Keratinocyte (primary cell): Measurements from ENCODE around the gene DNM1. TPM values are rescaled to one million over a fixed set of nuclear protein-coding genes. Genes with fewer than 3 reads are reported as not detected.

Source experiments
- DNase-seq: peaks from one replicate; pipeline ENCODE4 v3.0.0-alpha.2; 2011; ENCODE audit warnings: low read depth, missing footprints, low spot score
- FAIRE-seq: peaks from 2 replicates; lab custom pipeline; 2011; peaks lifted over from hg19 to GRCh38; lab: Jason Lieb, UNC
- H2AFZ ChIP-seq: 2 replicates; pipeline ENCODE4 v1.6.0; 2012; ENCODE audit warnings: low read length, control low read depth, inconsistent platforms; ENCODE audit not compliant: control insufficient read depth
- H3K27ac ChIP-seq: 2 replicates; pipeline ENCODE4 v1.5.1; 2011; ENCODE audit warnings: low read length; ENCODE audit not compliant: control insufficient read depth, insufficient read depth
- H3K27me3 ChIP-seq: 3 replicates; pipeline ENCODE4 v1.6.0; 2011; ENCODE audit warnings: low read length; ENCODE audit not compliant: control insufficient read depth, insufficient read depth; ENCODE audit errors: extremely low read depth
- H3K36me3 ChIP-seq, 2 experiments: 2 replicates in 1 of 2; 3 replicates in 1 of 2; pipeline ENCODE4 v1.5.1; 2011; ENCODE audit warnings: low read length in 2 of 2, mild to moderate bottlenecking in 1 of 2; ENCODE audit not compliant: control insufficient read depth in 2 of 2, insufficient read depth in 2 of 2; ENCODE audit errors: extremely low read depth in 1 of 2
- H3K4me1 ChIP-seq: 3 replicates; pipeline ENCODE4 v1.5.1; 2011; ENCODE audit warnings: low read length; ENCODE audit not compliant: control insufficient read depth, insufficient read depth; ENCODE audit errors: extremely low read depth
- H3K4me2 ChIP-seq: 3 replicates; pipeline ENCODE4 v1.6.0; 2011; ENCODE audit warnings: low read depth, low read length; ENCODE audit not compliant: control insufficient read depth, insufficient read depth; ENCODE audit errors: extremely low read depth
- H3K4me3 ChIP-seq, 3 experiments: fragments of 200-600 bp in 1 of 3; sonication (generic) in 1 of 3; 2 replicates in 2 of 3; 3 replicates in 1 of 3; pipeline ENCODE4 v1.5.1; 2011 to 2016; ENCODE audit warnings: low read length in 3 of 3, mild to moderate bottlenecking in 3 of 3, control low read depth in 2 of 3, inconsistent platforms in 1 of 3, low read depth in 1 of 3, mixed read lengths in 1 of 3, mixed run types in 1 of 3, moderate library complexity in 1 of 3; ENCODE audit not compliant: control insufficient read depth in 2 of 3, insufficient read depth in 2 of 3; ENCODE audit errors: extremely low read depth in 1 of 3
- H3K79me2 ChIP-seq: 2 replicates; pipeline ENCODE4 v1.6.0; 2012; ENCODE audit warnings: low read length; ENCODE audit not compliant: control insufficient read depth, insufficient read depth
- H3K9ac ChIP-seq: 3 replicates; pipeline ENCODE4 v1.6.0; 2011; ENCODE audit warnings: low read length; ENCODE audit not compliant: control insufficient read depth, insufficient read depth; ENCODE audit errors: extremely low read depth
- H3K9me1 ChIP-seq: 3 replicates; pipeline ENCODE4 v1.6.0; 2011; ENCODE audit warnings: low read length; ENCODE audit not compliant: control insufficient read depth, insufficient read depth; ENCODE audit errors: extremely low read depth
- H3K9me3 ChIP-seq: 2 replicates; pipeline ENCODE4 v1.5.1; 2012; ENCODE audit warnings: low read depth, low read length; ENCODE audit not compliant: control insufficient read depth
- H4K20me1 ChIP-seq: 3 replicates; pipeline ENCODE4 v1.6.0; 2011; ENCODE audit warnings: low read length; ENCODE audit not compliant: control insufficient read depth, insufficient read depth; ENCODE audit errors: extremely low read depth
- EZH2 ChIP-seq: IDR thresholded peaks from one replicate; pipeline ENCODE4 v1.6.1; 2012; ENCODE audit warnings: inconsistent platforms, mild to moderate bottlenecking, low read length, moderate library complexity
- dilution Hi-C: fragments of 300-500 bp; cut with MboI; formaldehyde crosslinking; loops from one replicate; pipeline ENCODE4 v1.7.0; 2020; ENCODE audit warnings: low sequenced_read_pairs; ENCODE audit not compliant: extremely low pct_ligation_motif_present
- polyA plus RNA-seq, 5 experiments: library from polyadenylated mRNA; depleted of rRNA in 3 of 5; stranded (reverse) in 3 of 5; stranded (forward) in 1 of 5; unstranded in 1 of 5; fragments of >200 nt; gene quantifications; 1 replicate in 1 of 5; 2 replicates in 3 of 5; 3 replicates in 1 of 5; pipeline versions ENCODE4 v1.2.1 to v1.2.3, GENCODE V29; 2011 to 2012; ENCODE audit warnings: missing spikeins in 2 of 5, low read depth in 1 of 5, low replicate concordance in 1 of 5
- TF ChIP-seq, protein P1 (sequence below), 3 experiments: IDR thresholded peaks in 1 of 3; conservative IDR thresholded peaks in 1 of 3; optimal IDR thresholded peaks in 1 of 3; 2 replicates in 2 of 3; 3 replicates in 1 of 3; pipeline versions ENCODE3 to v1.5.1; 2011; ENCODE audit warnings: low read length in 3 of 3, mild to moderate bottlenecking in 3 of 3, moderate library complexity in 2 of 3, control low read depth in 1 of 3, inconsistent platforms in 1 of 3; ENCODE audit not compliant: insufficient read depth in 2 of 3; ENCODE audit errors: extremely low read depth in 1 of 3

DNM1 gene
- polyA plus RNA-seq, 1 donor (not counting 4 experiments of a cell fraction or from before 2014, with no cell fraction given) = 0.25 TPM

DNA sequence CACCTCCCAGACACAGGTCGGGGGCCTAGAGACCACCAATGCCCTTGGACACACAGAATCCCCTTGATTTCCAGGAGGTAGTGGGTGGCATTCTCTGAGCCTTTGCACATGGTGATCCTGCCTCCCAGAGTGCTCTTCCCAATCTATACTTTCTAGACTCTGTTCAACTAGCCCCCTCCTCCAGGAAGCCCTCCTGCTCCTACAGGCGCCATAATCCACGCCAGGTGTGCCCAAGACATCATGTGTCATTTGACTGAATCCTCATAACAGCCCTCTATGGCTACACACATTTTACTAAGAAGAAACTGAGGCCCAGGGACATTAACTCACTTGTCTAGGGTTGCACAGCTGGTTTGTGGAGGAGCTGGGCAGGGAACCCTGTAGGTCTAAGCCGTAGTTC, 36.0 kb upstream of the DNM1 start:
- Histone ChIP-seq H3K27me3 (no peaks in the 10 kb centered on the region), H2AFZ (no peak overlapping the region), H3K79me2 (no peaks in the 10 kb centered on the region), H3K9me1 (no peaks in the 10 kb centered on the region), H3K9me3 (no peaks in the 10 kb centered on the region), H4K20me1 (no peaks in the 10 kb centered on the region), H3K36me3 (peaks cover 43 to 45% of the 10 kb centered on the region in 2 experiments), H3K4me3 (no peak overlapping the region), H3K4me2 (no peak overlapping the region), H3K27ac (no peak overlapping the region), H3K4me1 (peaks cover 8% of the 10 kb centered on the region), H3K9ac (no peak overlapping the region)
- FAIRE-seq (no peak), DNase-seq (no peak)
- dilution Hi-C loops = no loop called here
- TF ChIP-seq EZH2 = no peak
- TF ChIP-seq, protein P1, sequence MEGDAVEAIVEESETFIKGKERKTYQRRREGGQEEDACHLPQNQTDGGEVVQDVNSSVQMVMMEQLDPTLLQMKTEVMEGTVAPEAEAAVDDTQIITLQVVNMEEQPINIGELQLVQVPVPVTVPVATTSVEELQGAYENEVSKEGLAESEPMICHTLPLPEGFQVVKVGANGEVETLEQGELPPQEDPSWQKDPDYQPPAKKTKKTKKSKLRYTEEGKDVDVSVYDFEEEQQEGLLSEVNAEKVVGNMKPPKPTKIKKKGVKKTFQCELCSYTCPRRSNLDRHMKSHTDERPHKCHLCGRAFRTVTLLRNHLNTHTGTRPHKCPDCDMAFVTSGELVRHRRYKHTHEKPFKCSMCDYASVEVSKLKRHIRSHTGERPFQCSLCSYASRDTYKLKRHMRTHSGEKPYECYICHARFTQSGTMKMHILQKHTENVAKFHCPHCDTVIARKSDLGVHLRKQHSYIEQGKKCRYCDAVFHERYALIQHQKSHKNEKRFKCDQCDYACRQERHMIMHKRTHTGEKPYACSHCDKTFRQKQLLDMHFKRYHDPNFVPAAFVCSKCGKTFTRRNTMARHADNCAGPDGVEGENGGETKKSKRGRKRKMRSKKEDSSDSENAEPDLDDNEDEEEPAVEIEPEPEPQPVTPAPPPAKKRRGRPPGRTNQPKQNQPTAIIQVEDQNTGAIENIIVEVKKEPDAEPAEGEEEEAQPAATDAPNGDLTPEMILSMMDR (optimal IDR thresholded peaks at IDR 0.05 in 1 of 3, IDR thresholded peaks at IDR 0.05 in 1 of 3, conservative IDR thresholded peaks at IDR 0.05 in 1 of 3; ENCODE audit: extremely low read depth in 1 of 3, insufficient read depth in 2 of 3, low read length in 3 of 3) = no peak

DNA sequence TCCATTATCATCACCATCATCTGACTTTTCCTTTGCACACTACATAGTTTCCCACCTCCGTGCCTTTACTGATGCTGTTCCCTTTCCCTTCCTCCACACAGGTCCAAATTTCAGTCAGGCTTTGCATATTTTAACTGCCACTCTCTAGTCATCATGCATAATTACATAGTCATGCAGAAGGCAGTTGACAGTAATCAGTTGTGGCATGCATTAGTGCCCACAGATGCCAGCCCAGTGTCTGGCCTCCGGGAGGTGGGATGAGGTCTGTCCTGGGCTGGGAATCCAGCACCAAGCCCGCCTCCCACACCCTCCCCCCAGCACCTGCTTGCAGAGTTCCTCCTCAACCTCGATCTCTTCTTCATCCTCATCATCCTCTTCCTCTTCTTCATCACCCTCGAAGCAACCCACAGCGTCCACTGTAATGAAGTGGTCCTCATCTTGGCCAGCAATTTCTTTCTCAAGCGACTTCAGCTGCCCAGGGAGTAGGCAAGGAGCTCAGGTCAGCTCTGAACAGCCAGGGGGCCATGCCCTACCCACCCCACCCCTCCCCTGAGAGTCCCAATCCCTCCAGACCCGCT, 34.4 kb upstream of the DNM1 start:
- Histone ChIP-seq H3K9me3 (no peaks in the 10 kb centered on the region), H2AFZ (no peak overlapping the region), H4K20me1 (no peaks in the 10 kb centered on the region), H3K4me2 (no peak overlapping the region), H3K27ac (no peak overlapping the region), H3K27me3 (no peaks in the 10 kb centered on the region), H3K4me1 (peaks cover 8% of the 10 kb centered on the region), H3K4me3 (no peak overlapping the region), H3K36me3 (peaks cover 33 to 37% of the 10 kb centered on the region in 2 experiments), H3K9ac (no peak overlapping the region), H3K79me2 (no peaks in the 10 kb centered on the region), H3K9me1 (no peaks in the 10 kb centered on the region)
- DNase-seq = no peak
- no peak for FAIRE-seq
- TF ChIP-seq, protein P1 (optimal IDR thresholded peaks at IDR 0.05 in 1 of 3, IDR thresholded peaks at IDR 0.05 in 1 of 3, conservative IDR thresholded peaks at IDR 0.05 in 1 of 3; ENCODE audit: extremely low read depth in 1 of 3, insufficient read depth in 2 of 3, low read length in 3 of 3) = no peak
- no peak for TF ChIP-seq EZH2
- dilution Hi-C loops = no loop called here
